ENCODE results near the gene MAD1L1.
"Not testable (repeated sequence)": the region's sequence is repeated elsewhere in the genome, so short reads cannot be mapped to it uniquely, and the experiment has no call there.

Gene MAD1L1

DNA sequence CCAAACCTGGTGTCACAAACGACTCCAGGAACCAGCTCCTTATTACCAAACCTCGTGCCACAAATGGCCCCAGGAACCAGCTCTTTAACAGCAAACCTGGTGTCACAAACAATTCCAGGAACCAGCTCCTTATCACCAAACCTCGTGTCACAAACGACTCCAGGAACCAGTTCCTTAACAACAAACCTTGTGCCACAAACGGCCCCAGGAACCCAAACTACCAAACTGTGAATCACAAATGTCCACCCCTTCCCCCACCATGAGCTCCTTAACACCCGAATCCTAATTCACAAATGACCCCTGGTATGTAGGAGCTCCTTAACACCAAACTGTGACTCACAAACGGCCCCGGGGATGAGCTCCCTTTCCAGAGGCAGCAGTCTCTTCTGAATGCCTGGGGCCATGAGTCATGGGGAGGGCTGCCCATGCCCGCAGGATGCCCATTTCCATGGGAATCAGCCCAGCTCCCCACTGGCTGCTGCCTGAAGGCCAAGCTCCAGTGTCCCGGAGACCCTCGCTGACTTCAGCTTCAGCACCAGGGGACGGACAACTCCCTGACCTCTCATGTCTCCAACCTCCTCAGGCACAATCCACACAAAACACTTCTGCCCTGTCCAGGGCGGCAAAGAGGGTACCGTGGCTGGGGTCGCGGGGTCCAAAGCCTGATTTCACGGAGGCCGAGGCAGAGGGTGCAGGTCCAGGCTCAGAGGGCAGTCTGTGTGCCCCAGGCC lies 349.5 kb downstream of the MAD1L1 start:
- no peak for DNase-seq (ENCODE audit: low read depth)

DNA sequence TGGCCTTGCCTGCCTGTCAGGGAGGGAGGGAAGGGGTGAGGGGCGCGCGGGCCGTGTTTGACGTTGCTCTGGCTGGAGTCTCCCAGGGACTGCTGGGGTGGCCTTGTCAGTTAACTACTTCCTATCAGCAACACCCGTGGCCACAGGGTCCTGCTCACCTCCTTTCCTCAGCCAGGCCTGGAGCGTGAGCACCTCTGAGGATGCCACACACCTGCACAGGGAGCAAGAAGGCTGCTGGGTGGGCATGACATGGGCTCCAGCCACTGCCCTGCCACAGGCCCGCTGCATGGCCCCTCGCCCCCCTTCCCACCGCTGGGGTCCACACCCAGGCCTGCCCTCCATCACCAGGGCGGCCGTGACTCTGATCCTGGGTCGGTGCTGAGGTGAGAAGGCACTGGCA lies 350.3 kb downstream of the MAD1L1 start:
- no peak for DNase-seq (ENCODE audit: low read depth)

DNA sequence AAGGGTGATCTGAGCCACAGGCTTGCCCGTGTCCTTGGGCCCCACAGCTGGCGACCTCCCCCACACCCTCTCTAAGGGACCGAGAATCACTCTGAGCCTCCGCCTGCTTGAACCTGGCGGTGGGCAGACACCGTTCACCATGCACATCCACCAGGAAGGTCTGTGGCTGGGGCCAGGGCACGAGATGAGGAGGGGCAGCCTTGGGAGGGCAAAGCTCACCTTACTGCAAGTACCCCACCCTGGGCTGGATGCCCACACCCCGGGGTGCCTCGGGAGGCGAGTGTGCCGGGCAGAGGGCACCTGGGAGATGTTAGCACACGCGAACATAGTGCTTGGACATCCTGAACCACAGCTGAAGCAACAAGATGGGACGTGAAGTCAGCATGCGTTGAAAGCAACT lies 350.8 kb downstream of the MAD1L1 start:
- no peak for DNase-seq (ENCODE audit: low read depth)

DNA sequence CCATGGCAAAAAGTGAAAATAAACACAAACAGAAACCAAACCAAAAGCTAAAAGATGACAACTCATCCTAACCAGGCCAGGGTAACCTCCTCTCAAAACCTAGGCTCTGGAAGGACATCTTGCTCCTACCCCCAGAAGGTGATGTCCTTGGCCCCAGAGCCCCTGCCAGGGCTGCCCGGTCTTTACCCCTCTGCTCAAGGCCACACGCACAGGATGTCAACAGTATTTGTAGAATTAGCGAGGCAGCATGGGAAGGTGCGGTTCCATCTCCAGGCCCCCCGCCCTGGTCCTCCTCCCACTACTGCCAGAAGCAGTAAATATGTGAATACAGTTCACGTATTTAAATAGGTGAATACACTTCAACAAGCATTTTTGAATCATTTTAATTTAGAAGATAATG lies 356.1 kb downstream of the MAD1L1 start:
- not testable (repeated sequence) for DNase-seq (ENCODE audit: low read depth)

DNA sequence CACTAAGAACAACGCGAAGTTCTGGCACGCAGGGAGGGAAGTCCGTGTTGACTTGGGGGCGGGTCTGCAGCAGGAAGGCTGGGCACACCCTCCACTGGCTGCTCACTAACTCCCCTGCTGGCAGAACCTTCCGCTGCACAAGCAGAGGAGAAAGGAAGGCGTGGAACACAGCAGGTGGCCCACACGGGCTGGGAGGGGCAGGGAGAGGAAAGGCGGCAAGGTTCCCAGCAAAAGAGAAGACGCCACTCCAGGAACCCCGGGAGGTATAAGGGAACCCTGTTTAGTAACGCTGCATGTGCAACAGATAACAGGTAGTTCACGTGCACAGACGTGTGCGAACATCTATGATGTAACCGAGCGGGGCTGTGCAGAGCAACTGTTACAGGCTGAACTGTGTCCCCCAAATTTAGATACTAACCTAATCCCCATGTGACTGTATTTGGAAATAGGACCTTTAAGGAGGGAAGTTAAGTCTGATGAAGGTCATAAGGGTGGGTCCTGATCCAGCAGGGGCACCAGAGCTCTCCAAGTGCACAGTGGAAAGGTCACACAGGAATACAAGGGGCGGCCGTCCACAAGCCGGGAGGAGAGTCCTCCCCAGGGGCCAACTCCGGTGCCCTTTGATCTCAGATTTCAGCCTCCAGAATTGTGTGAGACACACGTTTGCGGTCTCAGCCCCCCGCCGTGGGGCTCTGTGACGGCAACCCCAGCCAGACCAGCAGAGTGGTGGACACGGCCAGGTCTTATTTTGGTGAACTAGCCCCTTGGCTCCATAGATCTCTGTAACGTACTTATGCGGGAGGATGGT lies 357.1 kb downstream of the MAD1L1 start:
- not testable (repeated sequence) for DNase-seq (ENCODE audit: low read depth)

DNA sequence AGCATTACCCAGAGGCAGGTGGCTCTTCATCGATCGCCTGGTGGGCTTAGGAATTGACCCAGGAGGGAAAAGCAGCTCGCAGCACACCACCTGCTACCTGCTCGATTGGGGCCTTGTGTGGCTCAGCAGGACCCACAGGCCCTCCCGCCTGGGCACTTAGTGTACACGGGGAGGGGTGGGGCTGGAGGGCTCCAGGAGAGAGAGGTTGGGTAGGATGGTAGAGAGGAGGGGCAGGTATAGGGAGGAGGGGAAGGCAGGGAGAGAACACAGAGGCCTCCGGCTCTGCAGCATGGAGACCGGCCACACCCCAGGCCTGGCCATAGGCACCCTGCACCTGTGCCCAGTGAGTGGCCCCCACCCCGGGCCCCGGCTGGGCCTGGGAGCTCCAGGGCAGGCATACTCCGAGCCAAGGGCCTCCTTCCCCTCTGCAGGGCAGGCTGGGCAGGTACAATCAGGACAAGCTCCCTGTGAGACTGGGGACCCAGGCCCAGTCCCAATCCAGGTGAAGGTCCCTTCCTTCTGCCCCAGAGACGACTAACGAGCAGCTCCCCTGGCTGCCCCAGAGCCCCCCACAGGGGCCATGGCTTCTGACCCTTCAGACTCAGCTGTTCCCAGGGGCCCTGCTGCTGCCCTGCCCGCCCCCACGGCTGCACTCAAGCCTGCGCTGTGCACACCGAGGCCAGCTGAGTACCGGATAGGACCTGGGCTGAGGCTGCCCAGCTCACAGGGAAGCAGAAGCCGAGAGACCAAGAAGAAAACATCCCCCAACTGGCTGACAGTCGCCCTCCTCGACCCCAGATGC lies 358.0 kb downstream of the MAD1L1 start:
- DNase-seq (ENCODE audit: low read depth) = not testable (repeated sequence)

DNA sequence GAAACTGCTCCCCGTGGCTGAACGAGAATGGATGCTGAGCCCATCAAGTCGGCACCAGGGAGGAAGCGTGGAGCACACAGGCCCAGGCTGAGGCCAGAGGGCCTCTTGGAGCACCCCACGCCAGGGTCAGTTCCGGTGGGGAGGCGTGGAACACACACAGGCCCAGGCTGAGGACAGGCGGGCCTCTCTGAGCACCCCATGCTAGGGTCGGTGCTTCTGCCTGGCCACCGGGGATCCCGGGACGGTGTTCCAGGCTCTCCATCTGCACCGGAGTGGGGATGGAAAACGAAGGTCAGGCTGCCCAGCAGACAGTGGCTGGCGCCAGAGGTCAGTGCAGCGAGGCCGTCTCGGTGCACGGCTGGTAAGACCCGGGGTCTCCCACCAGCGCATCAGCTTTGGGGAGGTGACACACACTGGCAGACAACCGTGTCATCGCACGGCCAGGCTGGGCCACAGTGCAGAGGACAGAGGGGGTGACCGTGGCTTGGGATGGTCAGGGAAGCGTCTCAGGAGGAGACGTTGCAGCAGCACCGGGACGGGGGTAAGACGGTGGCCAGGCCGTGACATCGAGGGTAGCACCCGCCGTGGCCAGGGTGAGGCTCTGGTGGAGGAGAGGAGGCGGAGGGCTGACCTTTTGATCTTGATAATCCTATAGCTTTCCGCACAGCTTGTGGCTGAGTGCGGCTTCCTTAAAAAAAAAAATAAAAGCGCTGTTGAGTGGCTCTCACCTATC lies 358.7 kb downstream of the MAD1L1 start:
- no peak for DNase-seq (ENCODE audit: low read depth)

DNA sequence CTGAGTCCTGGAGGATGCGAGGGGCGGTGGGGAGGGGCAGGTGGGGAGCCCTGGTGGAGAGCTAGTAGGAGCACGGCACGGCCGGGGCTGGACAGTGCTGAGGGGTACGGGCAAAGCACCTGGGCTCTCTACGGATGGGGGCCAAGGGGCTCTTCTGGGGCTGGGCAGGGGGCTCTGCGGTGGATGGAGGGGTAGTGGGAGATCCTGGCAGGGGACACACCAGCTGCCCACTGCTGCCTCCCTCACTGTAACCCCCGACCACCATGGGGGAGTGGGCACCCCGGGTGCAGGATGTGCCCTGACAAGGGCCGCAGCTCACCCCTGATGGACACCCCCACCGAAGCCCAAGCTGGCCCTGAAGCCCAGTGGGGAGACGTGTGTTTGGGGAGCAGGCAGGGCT lies 359.3 kb downstream of the MAD1L1 start:
- no peak for DNase-seq (ENCODE audit: low read depth)

DNA sequence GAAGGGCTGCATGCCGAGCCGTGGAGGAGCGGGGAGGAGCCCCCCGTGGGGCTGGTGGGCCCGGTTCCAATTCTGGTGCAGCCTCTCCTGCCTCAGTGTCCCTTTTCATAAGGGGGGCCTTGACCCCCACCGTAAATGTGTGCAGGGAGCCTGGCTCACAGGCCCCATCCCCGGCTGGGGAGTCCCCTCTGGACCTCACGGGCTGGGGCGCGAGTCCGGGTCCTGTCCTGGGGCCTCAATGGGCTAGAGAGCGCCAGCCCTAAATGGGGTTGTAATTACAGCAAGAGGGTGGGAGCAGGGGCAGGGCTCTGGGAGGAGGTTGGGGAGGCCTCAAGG lies 359.7 kb downstream of the MAD1L1 start:
- DNase-seq (ENCODE audit: low read depth) = no peak

DNA sequence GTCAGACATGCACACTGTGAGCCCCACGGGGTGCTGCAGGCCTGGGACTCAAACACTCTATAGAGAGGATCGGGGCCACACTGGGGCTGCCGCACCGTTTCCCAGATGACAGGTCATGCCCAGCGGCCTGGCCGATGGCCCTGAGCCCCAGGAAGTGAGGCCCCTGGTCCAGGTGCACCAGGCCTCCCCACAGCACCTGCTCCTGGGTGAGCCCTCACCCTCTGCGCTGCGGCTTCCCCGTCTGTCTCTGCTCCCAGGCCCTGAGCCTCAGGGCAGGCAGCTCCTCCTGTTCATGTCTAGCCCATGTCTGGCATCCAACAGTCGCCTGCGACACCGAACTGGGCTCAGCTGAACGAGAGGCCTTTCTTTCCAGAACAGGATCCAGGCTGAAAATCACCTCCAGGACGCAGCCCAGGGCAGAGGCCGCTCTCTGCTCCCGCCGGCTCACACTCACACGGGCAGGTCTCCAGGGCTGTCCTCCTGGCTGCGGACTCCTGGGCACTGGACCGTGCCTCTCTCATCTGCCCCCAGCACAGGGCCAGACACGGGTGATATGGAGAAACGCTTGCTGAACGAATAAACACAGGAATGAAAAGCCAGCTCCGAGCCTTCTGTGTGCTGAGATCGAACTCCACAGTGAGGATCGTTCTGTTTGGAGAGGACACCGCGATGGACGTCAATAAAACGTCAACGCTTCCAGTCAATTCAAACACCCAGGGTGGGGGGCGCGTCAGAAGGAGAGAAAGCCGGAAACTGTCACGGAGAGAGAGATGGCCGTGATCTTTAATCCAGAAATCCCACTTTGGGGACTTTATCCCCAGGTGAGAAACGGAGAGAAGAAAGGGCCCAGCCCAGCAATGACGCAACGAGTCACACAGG lies 360.3 kb downstream of the MAD1L1 start:
- no peak for DNase-seq (ENCODE audit: low read depth)

DNA sequence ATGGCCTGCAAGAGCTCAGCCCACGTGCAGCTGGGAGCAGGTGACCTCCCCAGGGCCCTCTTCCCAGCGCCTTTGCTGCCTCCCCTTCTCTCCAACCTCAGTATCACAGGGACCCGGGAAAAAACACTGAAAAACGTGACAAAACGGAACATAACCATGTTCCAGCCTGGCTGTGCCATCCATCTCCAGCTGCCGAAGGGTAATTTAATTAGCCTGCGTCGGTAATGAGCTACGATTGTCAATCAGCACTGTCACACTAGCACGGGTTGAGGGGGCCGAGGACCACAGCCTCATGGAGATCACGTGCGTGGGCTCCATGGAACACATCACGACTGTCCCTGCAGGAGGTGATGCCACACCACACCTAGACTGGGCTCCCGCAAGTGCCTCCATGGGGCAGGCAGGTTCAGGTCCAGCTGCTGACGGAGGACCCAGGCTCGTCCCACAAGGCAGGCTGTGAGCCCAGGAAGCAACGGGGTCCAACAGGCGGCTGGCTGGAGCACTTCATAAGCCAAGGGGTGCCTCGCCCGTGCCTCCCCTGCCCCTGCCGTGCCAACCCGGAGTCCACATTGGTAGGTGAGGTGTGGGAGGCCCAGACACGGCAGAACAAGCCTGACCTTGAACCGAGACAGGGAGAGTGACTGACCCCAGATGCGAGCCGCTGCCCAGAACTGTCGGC lies 363.2 kb downstream of the MAD1L1 start:
- DNase-seq (ENCODE audit: low read depth) = no peak

DNA sequence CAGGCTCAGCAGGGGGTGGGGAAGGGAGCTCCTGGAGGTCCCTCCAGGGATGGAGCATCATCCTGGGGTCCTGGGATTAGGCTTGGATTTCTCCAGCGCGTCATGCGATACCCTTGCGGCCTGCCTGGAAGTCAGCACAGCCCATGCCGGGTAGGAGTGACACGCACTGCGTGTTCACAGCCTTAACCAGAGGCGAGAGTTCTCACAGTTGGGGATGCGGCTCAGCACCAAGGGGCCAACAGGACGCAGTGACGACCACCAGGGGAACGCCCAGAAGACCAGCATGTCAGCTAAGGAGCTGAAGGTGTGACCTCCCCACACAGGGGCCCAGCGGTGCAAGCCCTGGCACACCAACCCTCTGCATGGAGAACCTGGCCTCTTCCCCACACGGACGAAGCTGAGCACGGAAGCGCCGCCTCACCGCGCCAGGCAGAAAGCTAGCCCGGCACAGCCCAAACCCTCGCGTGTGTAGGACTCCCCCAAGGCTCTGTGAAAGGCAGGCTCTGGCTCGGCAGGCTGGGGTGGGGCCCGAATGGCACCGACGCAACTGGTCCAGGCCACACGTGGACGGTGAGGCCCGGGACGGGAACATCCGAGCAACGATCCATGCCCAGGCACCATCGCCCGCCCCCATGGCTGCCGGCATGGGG lies 364.1 kb downstream of the MAD1L1 start:
- no peak for DNase-seq (ENCODE audit: low read depth)

DNA sequence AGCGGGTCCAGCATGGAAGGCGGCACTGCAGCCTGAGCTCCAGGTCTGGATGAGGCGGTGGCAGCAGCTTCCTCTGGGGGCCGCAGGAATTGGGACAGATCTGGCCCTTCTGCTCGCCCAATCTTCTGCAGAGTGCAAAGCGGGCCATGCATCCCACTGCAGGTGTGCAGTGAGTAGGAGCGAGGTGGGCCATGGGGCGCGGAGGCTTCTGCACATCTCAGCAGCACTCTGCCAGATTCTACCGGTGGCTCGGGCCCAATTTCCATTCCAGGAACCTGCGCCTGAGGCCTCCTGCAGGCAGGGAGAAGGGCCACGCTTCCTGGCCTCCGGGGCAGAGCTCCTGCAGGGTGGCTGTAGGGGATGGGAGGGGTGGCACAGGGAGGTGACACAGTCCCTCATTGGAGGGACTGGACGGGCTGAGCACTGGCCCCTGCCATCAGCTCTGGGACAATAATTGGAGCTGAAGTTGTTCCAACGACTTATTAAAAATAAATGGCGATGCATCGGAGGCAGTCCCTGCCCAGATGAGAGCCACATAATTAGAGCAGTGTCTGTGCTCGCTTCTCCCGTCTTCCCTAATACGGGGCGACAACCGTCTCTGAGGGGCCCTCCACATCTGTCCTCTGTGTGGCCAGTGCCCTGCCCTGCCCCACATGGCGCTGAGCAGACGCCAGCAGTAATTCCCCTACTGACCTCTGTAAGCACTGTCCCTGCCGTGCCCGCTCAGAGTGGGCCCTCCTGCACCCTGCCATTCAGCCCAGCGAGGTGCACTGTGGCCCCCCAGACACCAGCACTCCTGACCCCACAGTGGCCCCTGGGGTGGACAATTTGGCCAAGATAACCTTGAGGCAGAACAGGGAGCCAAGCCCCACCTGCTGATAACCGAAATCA lies 365.1 kb downstream of the MAD1L1 start:
- no peak for DNase-seq (ENCODE audit: low read depth)

DNA sequence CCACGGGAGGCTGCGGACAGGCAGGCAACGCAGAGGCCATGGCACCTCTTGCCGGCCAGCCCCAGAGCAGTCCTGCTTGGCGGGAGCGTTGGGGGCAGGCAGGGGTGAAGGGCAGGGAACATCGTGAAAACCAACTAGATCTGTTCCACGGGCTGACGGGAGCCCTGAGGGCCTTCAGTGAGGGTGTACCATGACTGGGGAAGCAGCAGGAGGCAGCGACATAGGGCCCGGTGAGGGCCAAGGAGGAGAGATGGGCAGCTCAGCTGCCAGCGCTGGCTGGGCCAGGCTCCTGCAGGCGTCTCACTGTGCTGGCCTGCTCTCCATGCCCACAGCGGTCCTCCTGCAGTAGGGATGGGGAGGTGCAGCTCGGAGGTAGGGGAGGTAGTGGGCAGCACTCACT lies 366.1 kb downstream of the MAD1L1 start:
- DNase-seq (ENCODE audit: low read depth) = no peak

DNA sequence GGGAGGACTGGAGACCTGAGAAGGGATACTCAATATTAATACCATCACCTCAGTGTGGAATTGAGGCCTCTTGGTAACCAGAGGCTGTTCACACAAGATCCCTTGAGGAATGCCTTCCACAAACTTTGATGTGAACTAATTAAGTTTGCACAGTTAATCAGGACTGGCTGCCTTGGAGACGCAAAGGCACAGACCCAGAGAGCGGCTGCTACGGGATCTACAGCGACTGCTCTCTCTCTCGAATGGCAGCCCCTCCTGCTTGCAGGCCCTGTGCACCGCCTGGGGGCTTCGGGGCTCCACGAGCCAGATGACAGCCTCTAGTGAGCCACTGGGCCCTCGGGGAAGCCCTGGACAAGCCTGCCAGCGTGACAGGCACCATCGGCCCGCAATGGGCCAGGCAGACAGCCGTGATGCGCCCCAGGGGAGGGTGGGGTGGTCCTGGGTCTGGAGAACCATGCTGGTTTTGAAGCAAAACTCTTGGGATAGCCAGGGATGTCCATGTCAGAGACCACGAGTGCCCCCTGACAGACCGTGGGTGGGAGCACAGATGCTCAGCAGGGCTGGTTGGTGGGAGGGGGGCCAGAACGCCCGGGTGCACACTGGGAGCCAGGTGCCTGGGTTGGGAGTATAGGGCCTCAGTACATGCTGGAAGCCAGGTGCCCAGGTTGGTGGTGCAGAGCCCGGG lies 367.0 kb downstream of the MAD1L1 start:
- no peak for DNase-seq (ENCODE audit: low read depth)

DNA sequence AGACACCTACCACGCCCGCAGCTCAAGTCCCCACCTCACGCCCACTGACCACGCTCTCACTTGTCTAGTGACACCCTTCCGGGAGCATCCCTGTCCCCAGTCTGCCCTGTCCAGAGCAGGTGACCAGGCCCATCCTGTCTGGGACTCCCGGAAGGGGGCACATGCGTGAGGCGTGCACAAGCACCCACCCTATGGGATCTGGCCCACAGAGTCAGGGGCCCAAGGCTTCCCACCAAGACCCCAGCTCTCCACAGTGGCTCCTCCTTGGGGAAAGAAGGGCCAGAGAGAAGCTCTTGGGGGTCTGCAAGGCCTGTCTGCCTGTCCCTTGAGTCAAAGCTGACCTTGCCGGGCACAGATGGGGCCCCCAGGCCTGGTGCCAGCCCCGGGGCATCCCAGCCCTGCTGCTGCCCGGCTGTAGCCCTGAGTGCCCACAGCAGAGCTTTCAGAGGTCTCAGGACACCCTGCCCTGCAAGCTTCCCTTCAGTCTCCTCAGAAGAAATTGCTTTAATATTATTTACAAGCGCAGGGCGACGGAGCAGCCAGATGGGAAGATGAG lies 367.7 kb downstream of the MAD1L1 start:
- DNase-seq (ENCODE audit: low read depth) = no peak

DNA sequence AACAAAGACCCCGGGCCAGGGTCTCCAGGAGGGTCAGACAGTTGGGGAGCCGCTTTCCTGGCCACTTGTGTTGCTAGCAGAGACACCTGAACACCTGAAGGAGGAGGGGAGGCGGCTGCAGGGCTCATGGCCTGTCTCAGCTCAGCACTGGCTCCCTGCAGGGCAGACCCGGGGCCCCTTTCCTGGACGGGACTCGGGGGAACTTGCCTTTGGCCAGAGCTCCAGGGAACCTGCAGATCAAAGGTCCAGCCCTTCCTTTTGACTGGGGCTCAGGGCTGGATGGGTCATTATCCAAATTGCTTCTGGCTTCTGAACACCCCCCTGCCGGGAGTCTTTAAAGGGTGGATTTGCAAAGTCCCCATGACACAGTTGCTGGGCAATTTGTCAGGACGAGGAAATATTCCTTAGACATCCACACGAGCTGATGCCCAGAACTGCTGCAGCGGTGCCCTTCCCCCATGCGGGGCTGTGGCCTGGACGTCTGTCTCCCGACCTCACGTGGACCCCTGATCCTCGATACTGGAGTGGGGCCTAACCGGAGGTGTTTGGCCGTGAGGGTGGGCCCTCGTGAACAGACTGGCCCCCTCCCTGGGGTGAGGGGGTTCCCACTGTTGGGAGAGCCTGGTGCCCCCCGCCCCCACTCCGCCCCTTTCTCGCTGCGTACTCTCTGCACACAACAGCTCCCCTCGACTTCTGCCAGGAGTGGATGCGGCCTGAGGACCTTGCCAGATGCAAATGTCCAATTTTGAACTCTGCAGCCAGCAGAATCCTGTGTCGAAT lies 368.4 kb downstream of the MAD1L1 start:
- DNase-seq (ENCODE audit: low read depth) = no peak

All from stimulated activated CD8-positive, alpha-beta memory T cell treated with anti-CD3 and anti-CD28 coated beads, Interleukin-12 subunit alpha, Interleukin-12 subunit beta, amount 100 ng/mL, for 1 hour (primary cell).